RWPE1 (cell line): ENCODE data around the gene ONECUT3.

Source experiments
- CTCF ChIA-PET: fragments of 350-600 bp; sonication (Branson Sonifier 250); formaldehyde crosslinking; extraction: SDS; loops from one replicate; lab custom pipeline; 2021; lab: Yijun Ruan, JAX
- POLR2A ChIA-PET: fragments of 400-600 bp; formaldehyde crosslinking; extraction: SDS; loops from one replicate; lab custom pipeline; 2020; ENCODE audit warnings: antibody characterized with exemption; ENCODE audit not compliant: low non-redundant PET; lab: Yijun Ruan, JAX
- DNase-seq: peaks from one replicate; pipeline ENCODE4 v3.0.0; 2012; ENCODE audit warnings: low spot score
- H3K27ac ChIP-seq: fragments of 450-650 bp; 2 replicates; pipeline ENCODE4 v1.5.1; 2017
- CTCF ChIP-seq: fragments of 450-650 bp; conservative IDR thresholded peaks from 2 replicates; pipeline ENCODE4 v1.5.1; 2017; ENCODE audit warnings: low read depth, mild to moderate bottlenecking

ONECUT3 gene

GRCh38 chr19:1754636-1755466, 1.5 kb downstream of the ONECUT3 start:
- TF ChIP-seq CTCF, result no peak
- ChIA-PET POLR2A (no interaction called here), CTCF (interaction anchor here (0.6 to 2.2 kb wide), 5 partner anchors 11 to 517 kb away, joined by 3 to 6 read pairs (median 4); no protein-coding TSS in a partner anchor)
- no peak overlapping the region for H3K27ac ChIP-seq
- DNase-seq, result no peak

GRCh38 chr19:1755467-1756171, 2.3 kb downstream of the ONECUT3 start:
- CTCF ChIA-PET, result interaction anchor here (0.7 to 2.2 kb wide), 4 partner anchors 10 to 209 kb away, joined by 3 to 6 read pairs (median 4); no protein-coding TSS in a partner anchor
- POLR2A ChIA-PET, result no interaction called here
- TF ChIP-seq CTCF, result no peak
- no peak overlapping the region for H3K27ac ChIP-seq
- no peak for DNase-seq

GRCh38 chr19:1756264-1756663, 3.0 kb downstream of the ONECUT3 start:
- DNase-seq, result no peak
- POLR2A ChIA-PET, result no interaction called here
- H3K27ac ChIP-seq, result no peak overlapping the region
- no peak for TF ChIP-seq CTCF
- CTCF ChIA-PET, result interaction anchor here (1.2 to 2.2 kb wide), 2 partner anchors 84 to 210 kb away, joined by 3 to 5 read pairs; no protein-coding TSS in a partner anchor

DNA sequence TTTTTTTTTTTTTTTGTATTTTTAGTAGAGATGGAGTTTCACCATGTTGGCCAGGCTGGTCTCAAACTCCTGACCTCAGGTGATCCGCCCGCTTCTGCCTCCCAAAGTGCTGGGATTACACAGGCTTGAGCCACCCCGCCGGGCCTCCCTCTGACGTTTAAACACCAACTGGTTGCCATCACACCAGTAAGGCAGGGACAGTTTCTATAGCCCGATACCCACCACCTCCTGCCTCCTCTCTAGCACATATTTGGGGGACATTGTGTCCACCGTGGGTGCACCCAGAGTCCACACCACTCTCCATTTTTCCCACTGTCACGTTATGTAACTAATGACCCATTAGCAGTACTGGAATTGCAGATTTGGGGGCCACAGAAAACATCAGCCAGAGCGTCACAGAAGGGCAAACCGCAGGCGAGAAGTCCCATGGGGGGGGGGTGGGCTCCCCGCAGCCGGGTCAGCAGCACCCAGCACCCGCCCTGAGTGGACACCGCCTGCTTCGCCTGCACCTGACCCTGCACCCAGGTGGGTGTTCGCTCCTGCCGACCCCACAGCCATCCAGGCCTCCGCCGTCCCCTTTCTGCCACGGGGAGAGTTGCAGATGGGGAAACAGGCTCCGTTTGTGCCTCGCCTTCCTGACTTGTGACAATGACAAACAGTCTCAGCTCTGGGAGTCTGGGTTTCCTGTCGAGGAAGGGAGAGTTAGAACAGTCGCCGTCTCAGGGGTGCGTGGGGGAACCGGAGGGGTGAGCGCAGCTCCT, 3.6 kb downstream of the ONECUT3 start:
- DNase-seq, result no peak
- ChIA-PET CTCF (interaction anchor here (0.7 to 2.2 kb wide), 2 partner anchors 61 to 85 kb away, joined by 3 to 5 read pairs; no protein-coding TSS in a partner anchor), POLR2A (no interaction called here)
- no peak overlapping the region for H3K27ac ChIP-seq
- no peak for TF ChIP-seq CTCF

GRCh38 chr19:1757468-1758230, 4.3 kb downstream of the ONECUT3 start:
- DNase-seq, result no peak
- CTCF ChIA-PET, result interaction anchor here (0.6 to 0.7 kb wide), 2 partner anchors 24 to 61 kb away, joined by 3 to 6 read pairs; no protein-coding TSS in a partner anchor
- no peak for TF ChIP-seq CTCF
- POLR2A ChIA-PET, result no interaction called here
- H3K27ac ChIP-seq, result no peak overlapping the region
